Measurements from ENCODE around the gene NUDC. TPM values are rescaled to one million over a fixed set of nuclear protein-coding genes. Genes with fewer than 3 reads are reported as not detected.

The NUDC gene
- total and polyA plus RNA-seq, 9 of the 15 experiments (the other 6 are each of a cell fraction or from before 2014, with no cell fraction given), result 9.8 to 234 (median 149) TPM

GRCh38 chr1:26972821-26973220 is 51.3 kb downstream of the NUDC start:
- no peak for FAIRE-seq
- Histone ChIP-seq H3K4me1 (replicated peaks in 1 of 2; ENCODE audit: control insufficient read depth in 2 of 2, insufficient read depth in 2 of 2, low read length in 2 of 2) (peaks cover 3 to 8% of the 10 kb centered on the region in 2 experiments; a peak in 4 of 5 replicates), H3K36me3 (ENCODE audit: control insufficient read depth, insufficient read depth, low read length) (no peaks in the 10 kb centered on the region), H3K4me3 (no peak overlapping the region), H3K79me2 (ENCODE audit: control insufficient read depth, insufficient read depth, low read length) (no peaks in the 10 kb centered on the region), H3K9ac (ENCODE audit: insufficient read depth in 1 of 2, low read depth in 2 of 2, low read length in 2 of 2) (no peak overlapping the region), H3K9me1 (ENCODE audit: control insufficient read depth, insufficient read depth, low read length) (no peaks in the 10 kb centered on the region), H3K4me2 (ENCODE audit: insufficient read depth, low read length) (no peak overlapping the region), H3K9me3 (replicated peaks; ENCODE audit: control insufficient read depth, insufficient read depth, low read depth, low read length) (no peaks in the 10 kb centered on the region), H3K27ac (ENCODE audit: extremely low read depth, low read depth, low read length) (no peak overlapping the region), H2AFZ (ENCODE audit: low read depth, low read length) (no peak overlapping the region), H4K20me1 (replicated peaks; ENCODE audit: control insufficient read depth, insufficient read depth, low read length) (0 out of 2 replicates have a peak, but pooled peaks cover 4% of the 10 kb centered on the region), H3K27me3 (ENCODE audit: control insufficient read depth in 2 of 2, insufficient read depth in 2 of 2, low read length in 2 of 2) (peaks cover under 1 to 25% of the 10 kb centered on the region in 2 experiments; a peak in 3 of 5 replicates)
- TF ChIP-seq TFAP4 (CRISPR knock-in tag; IDR thresholded peaks at IDR 0.05; ENCODE audit: borderline replicate concordance) (no peak), ATF3 (IDR thresholded peaks at IDR 0.05) (no peak), ATF3 (CRISPR knock-in tag; conservative IDR thresholded peaks at IDR 0.05) (no peak), SOX6 (IDR thresholded peaks at IDR 0.05) (no peak), ZNF668 (CRISPR knock-in tag; IDR thresholded peaks at IDR 0.05) (no peak), ZNF282 (CRISPR knock-in tag; IDR thresholded peaks at IDR 0.05) (no peak), ZKSCAN1 (IDR thresholded peaks at IDR 0.05; ENCODE audit: low read depth, low read length) (no peak), MIER1 (IDR thresholded peaks at IDR 0.05; ENCODE audit: low read depth) (no peak), CEBPG (CRISPR knock-in tag; IDR thresholded peaks at IDR 0.05) (0 out of 2 replicates have a peak, but pooled peaks have one; percentile 41), CEBPG (tag; conservative IDR thresholded peaks at IDR 0.05 in 1 of 2, IDR thresholded peaks at IDR 0.05 in 1 of 2) (peak in 1 of 2 experiments; percentile 49; a peak in 3 of 4 replicates), CEBPB (tag; IDR thresholded peaks at IDR 0.05) (peak; percentile 78), ZNF740 (CRISPR knock-in tag; IDR thresholded peaks at IDR 0.05) (no peak), ZNF740 (tag; IDR thresholded peaks at IDR 0.05) (no peak)
- no peak for DNase-seq (ENCODE audit: extremely low read depth in 1 of 4, low spot score in 3 of 4)
- no peak for ATAC-seq
- ChIA-PET POLR2A (interaction anchor here (0.6 to 1.3 kb wide), 2 partner anchors 24 to 73 kb away, joined by 3 to 4 read pairs; partner anchors contain the start of gene GPATCH3), CTCF (ENCODE audit: low intra/inter-chr PET ratio) (no interaction called here)
- no TSS peak for BruUV-seq (replicated peaks)
- WGBS (ENCODE audit: insufficient coverage, low coverage, missing lambda C conversion rate), result 7% methylated on average over 4 of the region's 4 CpGs
- in situ Hi-C loops (cut with MboI), result no loop called here
- intact Hi-C loops (cut with micrococcal nuclease), result no loop called here
